DMS53 (cell line): Measurements from ENCODE around the gene SGMS1.
"Not testable (repeated sequence)": the region's sequence is repeated elsewhere in the genome, so short reads cannot be mapped to it uniquely, and the experiment has no call there.

Experiments used
- DNase-seq: peaks from one replicate; lab custom pipeline; 2025; lab: John Stamatoyannopoulos, UW

The SGMS1 gene

GRCh38 chr10:50304660-50305059, 319.1 kb downstream of the SGMS1 start:
- DNase-seq, result no peak

GRCh38 chr10:50299948-50300669, 323.6 kb downstream of the SGMS1 start:
- DNase-seq, result no peak

DNA sequence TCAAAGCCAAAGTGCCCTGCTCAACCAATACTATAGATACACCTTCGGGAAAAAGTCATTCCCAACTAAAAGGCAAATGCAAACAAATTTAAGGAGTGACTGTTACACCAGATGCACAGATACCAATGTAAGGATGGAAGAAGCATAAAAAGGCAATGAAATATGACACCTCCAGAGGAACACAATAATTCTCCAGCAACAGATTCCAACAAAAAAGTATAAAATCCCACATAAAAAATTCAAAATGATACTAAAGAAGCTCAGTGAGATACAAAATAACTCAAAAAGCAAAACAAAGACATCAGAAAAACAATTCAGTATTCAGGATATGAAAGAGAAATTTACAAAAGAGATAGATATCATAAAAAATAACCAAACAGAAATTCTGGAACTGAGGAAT, 328.4 kb downstream of the SGMS1 start:
- DNase-seq, result no peak

GRCh38 chr10:50294582-50294981, 329.2 kb downstream of the SGMS1 start:
- no peak for DNase-seq

DNA sequence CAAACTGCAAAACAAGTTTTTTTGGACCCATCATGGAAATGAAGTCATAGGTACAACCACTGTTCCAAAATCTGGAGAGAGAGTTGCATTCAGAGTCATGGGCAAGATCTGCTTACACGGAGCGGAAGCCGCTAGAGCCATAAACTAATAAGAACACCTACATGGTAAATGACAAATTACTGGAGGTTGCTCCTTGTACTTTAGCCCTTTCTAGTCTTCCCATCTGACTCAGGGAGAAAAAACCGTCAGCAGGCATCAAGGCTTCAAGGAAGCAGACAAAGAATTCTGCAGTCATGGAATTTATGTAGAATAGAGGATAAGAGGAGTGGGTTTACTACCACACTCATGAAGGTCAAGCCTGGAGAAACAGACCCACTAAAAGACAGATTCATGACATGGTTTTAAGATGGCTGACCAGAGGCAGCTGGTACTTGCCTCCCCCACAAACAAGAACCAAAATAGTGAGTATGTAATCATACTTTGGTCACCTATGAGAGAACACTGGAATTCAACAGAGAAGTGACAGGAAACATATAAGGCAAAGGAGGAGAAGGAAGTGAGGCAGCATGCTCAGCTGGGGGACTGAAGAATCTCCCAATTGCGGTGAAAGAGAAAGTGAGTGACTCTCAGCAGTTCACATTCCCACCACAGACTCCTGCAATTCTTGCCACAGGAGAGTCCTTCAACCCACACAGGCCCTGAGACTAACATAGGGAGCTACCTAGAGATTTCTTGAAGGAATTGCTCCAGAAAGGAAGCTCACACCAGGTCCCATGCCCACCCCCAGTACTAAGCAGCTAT, 330.0 kb downstream of the SGMS1 start:
- DNase-seq, result no peak

- DNase-seq, result no peak
Measured at GRCh38 chr10:50291261-50291850, 332.4 kb downstream of the SGMS1 start.

GRCh38 chr10:50289196-50289595, 334.6 kb downstream of the SGMS1 start:
- DNase-seq, result no peak

- DNase-seq, result no peak
Measured at GRCh38 chr10:50286996-50287803, 336.6 kb downstream of the SGMS1 start.

- DNase-seq, result no peak
Measured at GRCh38 chr10:50286517-50286916, 337.2 kb downstream of the SGMS1 start.

DNA sequence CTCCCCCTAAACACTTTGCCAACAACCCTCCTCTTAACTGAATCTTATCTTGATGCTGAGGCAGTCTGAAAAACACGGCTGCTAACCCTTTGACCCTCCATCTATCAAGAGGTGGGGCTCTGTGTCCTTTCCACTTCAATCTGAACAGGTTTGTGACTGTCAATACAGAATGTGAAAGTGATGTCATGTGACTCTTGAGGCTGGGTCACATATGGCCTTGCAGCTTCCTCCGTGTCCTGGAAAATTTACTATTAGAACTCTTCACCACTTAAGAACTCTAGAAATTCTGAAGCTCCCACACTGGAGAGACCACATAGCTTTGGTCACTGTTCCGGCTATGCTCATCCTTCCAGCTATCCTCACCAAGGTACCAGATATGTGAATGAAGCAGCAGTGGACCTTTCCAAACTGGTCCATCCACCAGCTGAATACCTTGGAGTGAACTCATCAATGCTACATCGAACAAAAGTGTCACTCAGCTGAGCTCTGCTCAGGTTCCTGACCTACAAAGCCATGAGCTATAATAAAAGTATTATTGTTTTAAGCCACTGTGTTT, 341.7 kb downstream of the SGMS1 start:
- peak; percentile 7 for DNase-seq

- no peak for DNase-seq
Measured at GRCh38 chr10:50281210-50281966, 342.4 kb downstream of the SGMS1 start.

DNA sequence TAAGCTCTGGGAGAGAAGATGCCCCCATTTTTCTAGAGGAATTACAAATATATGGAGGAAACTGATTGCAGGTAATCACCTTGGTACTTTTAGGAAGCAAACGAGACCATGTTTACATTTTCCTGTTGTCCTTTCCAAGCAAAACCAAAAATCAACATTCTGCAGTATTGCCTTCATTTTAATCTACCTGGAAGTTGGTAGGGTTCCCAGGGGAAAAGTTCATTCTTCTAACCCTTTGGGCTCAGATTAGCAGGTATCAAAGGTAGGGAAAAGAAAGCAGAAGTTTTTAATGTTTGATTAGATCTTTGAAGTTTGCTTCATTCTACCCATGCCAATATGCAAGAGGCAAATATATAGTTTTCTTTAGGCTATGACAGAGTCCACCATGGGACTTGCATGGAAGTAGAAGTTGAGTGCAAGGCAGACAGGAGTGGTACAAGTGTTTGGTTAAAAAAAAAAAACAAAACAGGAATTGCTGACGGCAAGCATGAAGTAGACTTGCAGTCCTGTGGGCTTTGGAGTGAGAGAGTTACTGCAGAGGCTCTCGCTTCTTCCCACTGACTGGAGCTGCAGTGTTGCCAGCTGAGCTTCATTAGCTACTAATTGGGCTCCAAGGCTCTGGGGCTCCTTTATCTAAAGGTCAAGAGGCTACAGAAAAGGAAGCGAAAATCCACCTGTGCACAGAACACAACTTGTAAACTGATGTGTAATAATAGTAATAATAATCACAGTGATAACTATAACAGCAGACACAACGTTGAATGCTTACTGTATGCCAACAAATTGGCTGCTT, 343.5 kb downstream of the SGMS1 start:
- DNase-seq, result no peak

DNA sequence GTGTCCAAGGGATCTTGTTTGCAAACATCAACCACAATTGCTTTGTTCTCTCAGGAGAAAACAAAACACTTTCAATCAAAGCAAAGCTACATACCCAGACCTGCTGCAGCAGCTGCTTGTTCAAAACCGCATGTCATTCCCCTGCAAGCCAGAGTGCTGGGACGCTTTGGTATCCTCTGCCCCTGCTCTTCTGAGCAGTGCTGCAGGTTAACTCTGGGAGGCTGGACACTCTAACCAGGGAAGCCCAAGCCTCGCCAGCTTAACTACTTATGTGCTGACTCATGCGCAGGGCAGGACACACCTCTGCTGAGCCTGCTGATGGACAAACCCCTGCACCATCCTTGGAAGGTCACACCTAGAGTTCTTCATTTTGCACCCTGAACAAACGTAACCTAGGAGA, 344.3 kb downstream of the SGMS1 start:
- DNase-seq, result peak; percentile 90

DNA sequence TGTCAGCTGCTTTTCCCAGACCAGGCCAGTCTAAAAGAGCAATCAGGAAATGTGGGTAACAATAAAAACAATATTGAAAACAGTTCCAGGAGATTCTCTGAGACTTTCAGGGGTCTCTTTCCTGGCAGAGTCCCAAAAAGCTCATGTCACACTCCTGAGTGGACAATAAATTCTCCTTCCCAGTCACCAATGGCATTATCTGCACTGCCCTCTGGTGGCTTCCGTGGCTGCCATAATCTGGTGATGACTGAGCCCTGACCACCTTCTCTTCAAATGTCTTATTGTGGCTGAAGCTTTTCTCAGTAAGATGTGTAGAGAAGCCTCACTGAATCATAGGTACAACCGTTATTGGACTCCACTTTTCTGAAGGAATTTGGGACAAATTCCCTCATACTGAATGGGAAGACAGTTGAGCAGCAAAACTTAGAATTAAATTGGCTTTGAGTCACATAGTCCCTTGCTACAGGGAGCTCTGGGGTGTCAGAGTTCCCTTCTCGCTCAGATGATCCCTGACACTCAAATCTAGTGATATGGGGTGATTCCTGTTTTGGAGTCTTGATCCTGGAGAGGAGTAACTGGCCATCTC, 348.0 kb downstream of the SGMS1 start:
- peak; percentile 64 for DNase-seq

GRCh38 chr10:50272531-50272930, 351.2 kb downstream of the SGMS1 start:
- no peak for DNase-seq

- no peak for DNase-seq
Measured at GRCh38 chr10:50271564-50272250, 352.0 kb downstream of the SGMS1 start.

- DNase-seq, result not testable (repeated sequence)
Measured at GRCh38 chr10:50267877-50268276, 355.9 kb downstream of the SGMS1 start.

DNA sequence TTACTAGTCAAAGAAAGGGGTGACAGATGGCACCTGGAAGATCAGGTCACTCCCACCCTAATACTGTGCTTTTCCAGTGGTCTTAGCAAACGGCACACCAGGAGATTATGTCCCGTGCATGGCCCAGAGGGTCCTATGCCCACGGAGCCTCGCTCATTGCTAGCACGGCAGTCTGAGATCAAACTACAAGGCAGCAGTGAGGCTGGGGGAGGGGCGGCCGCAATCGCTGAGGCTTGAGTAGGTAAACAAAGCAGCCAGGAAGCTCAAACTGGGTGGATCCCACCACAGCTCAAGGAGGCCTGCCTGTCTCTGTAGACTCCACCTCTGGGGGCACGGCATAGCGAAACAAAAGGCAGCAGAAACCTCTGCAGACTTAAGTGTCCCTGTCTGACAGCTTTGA, 361.1 kb downstream of the SGMS1 start:
- DNase-seq, result peak; percentile 63

- DNase-seq, result peak; percentile 31
Measured at GRCh38 chr10:50260791-50261281, 362.9 kb downstream of the SGMS1 start.
